ENCODE measurements around the gene DMBT1. TPM values are rescaled to one million over a fixed set of nuclear protein-coding genes. Genes with fewer than 3 reads are reported as not detected.

Gene DMBT1
- total RNA-seq, 3 donors from 2014 or later = 37.2 to 2,543 (median 408) TPM

DNA sequence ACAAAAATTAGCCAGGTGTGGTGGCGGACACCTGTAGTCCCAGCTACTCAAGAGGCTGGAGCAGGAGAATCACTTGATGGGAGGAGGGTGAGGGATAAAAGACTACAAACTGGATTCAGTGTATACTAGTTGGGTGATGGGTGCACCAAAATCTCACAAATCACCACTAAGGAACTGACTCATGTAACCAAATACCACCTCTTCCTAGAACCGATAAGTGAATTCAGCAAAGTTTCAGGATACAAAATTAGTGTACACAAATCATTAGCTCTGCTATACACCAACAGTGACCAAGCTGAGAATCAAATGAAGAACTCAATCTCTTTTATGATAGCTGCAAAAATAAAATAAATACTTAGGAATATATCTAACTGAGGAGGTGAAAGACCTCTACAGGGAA lies 23.0 kb upstream of the DMBT1 start:
- Histone ChIP-seq H3K4me1 (ENCODE audit: low read depth) (peaks cover 20% of the 10 kb centered on the region), H3K9me3 (no peaks in the 10 kb centered on the region), H3K36me3 (ENCODE audit: low read depth) (no peaks in the 10 kb centered on the region), H3K4me3 (no peak overlapping the region)
- DNase-seq (no peak), ATAC-seq (no peak)
- intact Hi-C loops (cut with DNase I, micrococcal nuclease) = no loop called here
- TF ChIP-seq, protein P1, sequence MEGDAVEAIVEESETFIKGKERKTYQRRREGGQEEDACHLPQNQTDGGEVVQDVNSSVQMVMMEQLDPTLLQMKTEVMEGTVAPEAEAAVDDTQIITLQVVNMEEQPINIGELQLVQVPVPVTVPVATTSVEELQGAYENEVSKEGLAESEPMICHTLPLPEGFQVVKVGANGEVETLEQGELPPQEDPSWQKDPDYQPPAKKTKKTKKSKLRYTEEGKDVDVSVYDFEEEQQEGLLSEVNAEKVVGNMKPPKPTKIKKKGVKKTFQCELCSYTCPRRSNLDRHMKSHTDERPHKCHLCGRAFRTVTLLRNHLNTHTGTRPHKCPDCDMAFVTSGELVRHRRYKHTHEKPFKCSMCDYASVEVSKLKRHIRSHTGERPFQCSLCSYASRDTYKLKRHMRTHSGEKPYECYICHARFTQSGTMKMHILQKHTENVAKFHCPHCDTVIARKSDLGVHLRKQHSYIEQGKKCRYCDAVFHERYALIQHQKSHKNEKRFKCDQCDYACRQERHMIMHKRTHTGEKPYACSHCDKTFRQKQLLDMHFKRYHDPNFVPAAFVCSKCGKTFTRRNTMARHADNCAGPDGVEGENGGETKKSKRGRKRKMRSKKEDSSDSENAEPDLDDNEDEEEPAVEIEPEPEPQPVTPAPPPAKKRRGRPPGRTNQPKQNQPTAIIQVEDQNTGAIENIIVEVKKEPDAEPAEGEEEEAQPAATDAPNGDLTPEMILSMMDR (IDR thresholded peaks at IDR 0.05) = no peak

DNA sequence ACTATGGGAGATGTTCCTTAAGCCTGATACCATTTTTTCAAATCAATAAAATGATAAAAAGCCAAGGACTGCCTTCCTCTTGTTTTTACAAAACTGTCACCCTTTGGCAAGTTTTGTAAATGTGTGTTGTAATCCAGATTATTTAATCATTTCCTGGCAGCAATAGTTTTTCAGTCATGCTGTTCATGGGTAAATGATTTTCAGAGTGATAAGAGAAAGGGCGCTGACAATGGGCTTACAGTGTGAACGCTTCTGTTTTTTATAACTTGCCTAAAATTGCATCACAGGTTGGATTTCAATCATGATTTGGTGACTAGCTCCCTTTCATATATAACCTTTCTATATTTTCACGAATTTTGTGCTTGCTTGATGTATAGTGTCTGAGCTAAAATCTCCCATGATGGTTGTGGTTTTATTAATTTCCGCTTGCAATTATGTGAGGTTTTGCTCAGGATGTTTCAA lies 19.0 kb upstream of the DMBT1 start:
- TF ChIP-seq, protein P1 (IDR thresholded peaks at IDR 0.05) = no peak
- ATAC-seq = peak; percentile 64
- H3K4me3 ChIP-seq = no peak overlapping the region
- peaks cover 38% of the 10 kb centered on the region for H3K4me1 ChIP-seq (ENCODE audit: low read depth)
- no peaks in the 10 kb centered on the region for H3K9me3 ChIP-seq
- DNase-seq = no peak
- H3K36me3 ChIP-seq (ENCODE audit: low read depth) = no peaks in the 10 kb centered on the region
- intact Hi-C loops (cut with DNase I, micrococcal nuclease) = no loop called here

DNA sequence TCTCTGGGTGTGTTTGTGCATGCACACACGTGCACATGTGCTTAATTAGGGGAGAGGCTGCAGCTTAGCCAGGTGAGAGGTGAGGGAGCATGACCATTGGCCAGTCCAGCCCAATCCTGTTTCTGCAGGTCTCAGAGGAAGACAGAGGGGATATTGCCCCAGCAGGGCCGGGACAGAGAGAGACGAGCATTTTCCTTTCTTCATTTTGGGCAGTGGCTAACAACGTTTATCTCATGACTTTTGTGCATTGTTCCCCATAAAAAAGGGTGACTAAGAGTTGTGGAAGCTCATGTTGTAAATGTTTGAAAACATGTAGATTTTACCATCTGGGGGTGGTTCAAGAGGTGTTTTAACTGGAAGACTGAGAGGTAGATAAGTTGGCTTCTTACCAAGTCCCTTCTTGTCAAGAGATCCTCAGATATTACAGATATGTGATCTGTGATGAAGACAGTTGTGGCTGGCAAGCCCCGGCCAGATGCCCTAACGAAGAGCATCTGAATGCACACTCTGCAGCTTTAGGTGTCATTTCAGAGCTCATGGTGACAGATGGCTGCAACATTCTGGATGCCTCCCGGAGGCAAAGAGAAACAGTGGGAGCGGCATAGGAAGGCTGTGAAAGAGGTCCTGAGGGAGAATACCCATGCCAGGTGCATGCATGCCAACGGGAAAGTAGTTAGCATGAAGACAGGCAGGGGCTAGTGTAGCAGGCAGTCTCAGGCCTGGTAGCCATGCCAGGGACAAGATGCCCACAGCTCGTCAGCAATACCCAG lies 16.7 kb upstream of the DMBT1 start:
- TF ChIP-seq, protein P1 (IDR thresholded peaks at IDR 0.05) = no peak
- no peaks in the 10 kb centered on the region for H3K36me3 ChIP-seq (ENCODE audit: low read depth)
- no peak overlapping the region for H3K4me3 ChIP-seq
- H3K4me1 ChIP-seq (ENCODE audit: low read depth) = peaks cover 42% of the 10 kb centered on the region
- intact Hi-C loops (cut with DNase I, micrococcal nuclease) = no loop called here
- no peaks in the 10 kb centered on the region for H3K9me3 ChIP-seq
- ATAC-seq = peak; percentile 84
- peak; percentile 59 to 69 (median 60) for DNase-seq

DNA sequence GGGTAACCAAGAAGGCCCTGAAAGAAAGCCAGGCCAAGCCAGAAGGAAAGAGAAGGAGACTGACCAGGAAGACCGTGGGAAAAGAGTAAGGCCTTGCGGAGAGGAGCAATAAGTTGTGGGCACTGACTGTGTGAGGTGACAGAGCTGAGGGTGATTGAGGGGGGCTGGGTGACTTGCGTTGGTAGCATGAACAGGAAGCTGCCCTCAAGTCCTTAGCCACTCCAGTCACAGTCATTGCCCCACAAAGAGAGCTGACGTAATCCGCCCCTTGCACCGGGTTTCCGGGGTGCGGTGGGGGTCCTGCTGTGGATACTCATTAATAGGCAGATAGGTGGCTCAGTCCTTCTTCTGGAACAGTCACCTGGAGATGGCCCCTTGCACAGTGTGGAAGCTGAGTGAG lies 16.1 kb upstream of the DMBT1 start:
- intact Hi-C loops (cut with DNase I, micrococcal nuclease) = no loop called here
- no peaks in the 10 kb centered on the region for H3K9me3 ChIP-seq
- ATAC-seq (no peak), DNase-seq (no peak)
- H3K4me1 ChIP-seq (ENCODE audit: low read depth) = peaks cover 48% of the 10 kb centered on the region
- H3K36me3 ChIP-seq (ENCODE audit: low read depth) = no peaks in the 10 kb centered on the region
- H3K4me3 ChIP-seq = no peak overlapping the region
- TF ChIP-seq, protein P1 (IDR thresholded peaks at IDR 0.05) = no peak

DNA sequence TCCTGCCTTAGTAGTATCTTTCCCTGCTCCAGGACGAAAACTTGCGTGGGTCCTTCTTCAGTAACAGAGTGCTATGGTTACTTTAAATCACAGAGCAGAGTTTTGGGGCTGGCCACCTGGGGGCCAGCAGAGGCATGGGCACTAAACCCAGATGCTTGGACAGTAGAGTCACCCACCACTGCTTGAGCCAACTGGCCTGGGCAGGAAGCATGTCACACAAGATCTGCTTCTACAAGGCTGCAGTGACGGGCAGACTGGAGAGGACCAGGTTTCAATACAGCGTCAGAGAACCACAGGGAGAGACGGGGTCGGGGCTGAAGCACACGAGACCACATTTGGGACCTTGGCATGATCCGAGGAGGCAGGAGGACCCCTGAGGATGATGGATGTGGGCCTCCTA lies 14.3 kb upstream of the DMBT1 start:
- H3K36me3 ChIP-seq (ENCODE audit: low read depth) = no peaks in the 10 kb centered on the region
- ATAC-seq (no peak), DNase-seq (no peak)
- peaks cover 42% of the 10 kb centered on the region for H3K4me1 ChIP-seq (ENCODE audit: low read depth)
- no peaks in the 10 kb centered on the region for H3K9me3 ChIP-seq
- intact Hi-C loops (cut with DNase I, micrococcal nuclease) = no loop called here
- no peak overlapping the region for H3K4me3 ChIP-seq
- TF ChIP-seq, protein P1 (IDR thresholded peaks at IDR 0.05) = no peak
